Thyroid gland (tissue), 4 donors: ENCODE data around the gene PRAC1. TPM values are rescaled to one million over a fixed set of nuclear protein-coding genes. Genes with fewer than 3 reads are reported as not detected.

Experiments
- DNase-seq, 2 donors: peaks; one replicate each; pipeline ENCODE4 v3.0.0-alpha.2; 2019
- H3K27ac ChIP-seq, 3 donors: fragments of 200-600 bp; sonication (generic); 1 replicate in 2 of 3; 2 replicates in 1 of 3; pipeline ENCODE4 v1.5.1; 2016 to 2019; ENCODE audit warnings: mild to moderate bottlenecking in 1 of 3, moderate library complexity in 1 of 3
- H3K27me3 ChIP-seq: fragments of 200-600 bp; sonication (generic); one replicate; pipeline ENCODE4 v1.5.1; 2019
- H3K36me3 ChIP-seq, 2 donors: fragments of 200-600 bp; sonication (generic); one replicate each; pipeline ENCODE4 v1.5.1; 2016 to 2019
- H3K4me1 ChIP-seq, 2 donors: fragments of 200-600 bp; sonication (generic); one replicate each; pipeline ENCODE4 v1.5.1; 2017 to 2019
- H3K4me3 ChIP-seq, 3 donors: fragments of 200-600 bp; sonication (generic); replicated peaks in 1 of 3; 1 replicate in 2 of 3; 2 replicates in 1 of 3; pipeline ENCODE4 v1.5.1; 2016; ENCODE audit warnings: mild to moderate bottlenecking in 1 of 3
- H3K9me3 ChIP-seq: fragments of 200-600 bp; sonication (generic); one replicate; pipeline ENCODE4 v1.5.1; 2017
- CTCF ChIP-seq, 6 experiments: fragments of 200-600 bp in 3 of 6; fragments of 450-650 bp in 3 of 6; sonication (generic) in 3 of 6; IDR thresholded peaks; one replicate each; pipeline ENCODE4 v1.5.1; 2016 to 2019; ENCODE audit warnings: antibody characterized with exemption in 6 of 6, mild to moderate bottlenecking in 2 of 6, inconsistent platforms in 1 of 6, moderate library complexity in 1 of 6
- POLR2A ChIP-seq, 2 donors: fragments of 450-650 bp; IDR thresholded peaks; one replicate each; pipeline ENCODE4 v1.6.1; 2017; ENCODE audit warnings: antibody characterized with exemption in 2 of 2, mild to moderate bottlenecking in 2 of 2, moderate library complexity in 1 of 2
- WGBS, 2 donors: methylation state at CpG; one replicate each; pipeline ENCODE4 v1.1.5; 2017; 5-methylcytosine and 5-hydroxymethylcytosine counted together
- intact Hi-C: fragments of 100-400 bp; cut with DNase I; formaldehyde crosslinking; loops from one replicate; pipeline ENCODE4 v1.15.1; 2023
- microRNA counts, 2 donors: library from miRNA; unstranded; fragments of <30 nt; microRNA quantifications; one replicate each; lab custom pipeline; 2016 to 2017
- microRNA-seq: library from miRNA; unstranded; fragments of <30 nt; microRNA quantifications from one replicate; pipeline ENCODE4, GENCODE V29; 2016
- small RNA-seq: library from RNA; depleted of rRNA; stranded (forward); fragments of <200 nt; gene quantifications from one replicate; pipeline ENCODE3, GENCODE V24; 2016
- total RNA-seq, 4 donors: library from RNA; depleted of rRNA; stranded (reverse); fragments of >200 nt; gene quantifications; one replicate each; pipeline ENCODE4 v1.2.3, GENCODE V29; 2016

PRAC1 gene
- total RNA-seq, 4 donors from 2014 or later = not detected

DNA sequence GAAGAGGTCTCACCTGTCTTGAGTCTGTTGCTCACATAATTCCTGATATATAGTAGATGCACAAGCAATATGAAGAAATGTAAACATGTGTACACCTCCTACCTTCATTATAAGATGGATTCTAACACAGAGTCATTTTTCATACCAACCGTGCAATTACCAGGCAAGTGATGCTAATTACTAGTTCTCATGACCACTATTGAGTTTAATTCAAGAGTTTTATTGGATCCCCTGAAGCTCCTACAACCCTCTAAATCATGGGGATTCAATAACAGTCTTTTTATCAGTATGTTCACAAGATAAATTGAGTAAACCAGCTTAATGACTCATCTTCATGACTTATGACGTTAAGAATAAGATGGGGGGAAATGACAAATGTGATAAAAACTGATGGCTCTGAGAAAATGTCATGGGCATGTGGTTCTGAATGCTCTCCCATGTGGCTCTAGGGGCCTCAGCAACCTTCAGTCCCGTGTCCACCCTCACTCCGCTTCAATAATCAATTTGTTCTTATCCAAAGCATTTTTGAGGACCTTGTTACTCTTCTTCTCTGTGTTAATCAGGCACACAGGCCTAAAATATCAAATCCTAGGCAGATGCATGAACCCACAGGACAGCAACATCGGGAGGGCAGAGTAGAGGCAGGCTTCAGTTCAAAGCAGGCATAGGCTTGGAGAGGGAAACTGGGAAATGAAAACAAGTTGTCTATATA lies 42.8 kb downstream of the PRAC1 start:
- H3K9me3 ChIP-seq = no peaks in the 10 kb centered on the region
- TF ChIP-seq POLR2A (IDR thresholded peaks at IDR 0.05) (no peak), CTCF (IDR thresholded peaks at IDR 0.05) (no peak)
- peaks cover 4% of the 10 kb centered on the region for H3K27me3 ChIP-seq
- H3K36me3 ChIP-seq = no peaks in the 10 kb centered on the region
- DNase-seq = no peak
- no peak overlapping the region for H3K4me3 ChIP-seq
- no peak overlapping the region for H3K27ac ChIP-seq
- intact Hi-C loops = loop anchor here (10.0 kb wide), 2 partner anchors 105 to 205 kb away; no protein-coding TSS in a partner anchor
- H3K4me1 ChIP-seq = peaks cover 0 to 5% of the 10 kb centered on the region in 2 donors
- 87 to 89% methylated on average over 5 of the region's 5 CpGs for WGBS, 2 donors

DNA sequence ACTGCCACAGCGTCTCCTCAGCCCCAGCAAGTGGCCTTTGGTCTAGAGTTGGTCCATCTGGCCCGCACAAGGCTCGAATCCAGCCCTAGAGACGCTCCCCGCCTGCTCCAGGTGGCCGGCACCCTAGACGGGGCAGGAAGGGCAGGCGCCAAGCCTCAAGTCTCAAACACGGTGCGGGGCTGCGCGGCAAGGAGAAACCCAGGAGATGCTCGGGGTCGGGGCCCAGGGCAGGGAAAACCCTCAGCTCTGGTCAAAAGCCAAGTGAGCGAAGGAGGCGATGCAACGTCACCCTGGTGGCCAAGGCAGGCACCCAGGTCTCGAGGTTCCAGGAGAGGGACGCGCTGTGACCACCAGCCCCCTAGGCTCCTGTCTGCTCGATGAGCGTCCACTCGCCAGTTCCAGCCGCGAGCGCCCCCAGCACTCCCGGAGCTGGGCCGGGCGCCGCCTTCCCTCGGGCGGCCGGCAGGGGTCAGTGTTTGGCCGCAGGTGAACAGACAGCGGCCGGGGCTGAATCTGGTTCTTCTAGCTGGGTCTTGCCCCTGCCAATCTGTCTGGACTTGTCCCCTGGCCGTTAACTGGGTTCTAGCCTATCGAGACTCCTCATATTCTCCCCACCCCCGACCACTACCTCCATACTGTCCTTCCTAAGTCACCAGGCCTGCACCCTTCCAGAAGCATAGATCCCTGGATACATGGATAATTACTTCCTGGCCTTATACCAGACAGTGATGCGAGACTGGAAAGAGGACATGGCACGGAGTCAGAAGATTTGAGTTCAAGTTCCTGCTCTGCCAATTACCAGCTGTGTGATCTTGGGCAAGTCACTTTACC lies 44.0 kb downstream of the PRAC1 start:
- intact Hi-C loops = loop anchor here (10.0 kb wide), 2 partner anchors 106 to 206 kb away; no protein-coding TSS in a partner anchor
- no peak overlapping the region for H3K4me3 ChIP-seq
- no peaks in the 10 kb centered on the region for H3K9me3 ChIP-seq
- peak; percentile 55 to 97 (median 80) for TF ChIP-seq CTCF (IDR thresholded peaks at IDR 0.05)
- no peak for TF ChIP-seq POLR2A (IDR thresholded peaks at IDR 0.05)
- DNase-seq = peak; percentile 57 to 60
- peaks cover 4% of the 10 kb centered on the region for H3K27me3 ChIP-seq
- no peak overlapping the region for H3K27ac ChIP-seq
- 7 to 18% methylated on average over 7 to 35 of the region's 41 CpGs for WGBS, 2 donors
- H3K36me3 ChIP-seq = no peaks in the 10 kb centered on the region
- peaks cover 0 to 5% of the 10 kb centered on the region in 2 donors for H3K4me1 ChIP-seq

GRCh38 chr17:48676963-48677558 lies 45.3 kb downstream of the PRAC1 start:
- TF ChIP-seq POLR2A (IDR thresholded peaks at IDR 0.05) (no peak), CTCF (IDR thresholded peaks at IDR 0.05) (no peak)
- no peak for DNase-seq
- Histone ChIP-seq H3K4me3 (no peak overlapping the region), H3K27me3 (peaks cover 4% of the 10 kb centered on the region), H3K36me3 (no peaks in the 10 kb centered on the region), H3K9me3 (no peaks in the 10 kb centered on the region), H3K4me1 (peaks cover 0 to 5% of the 10 kb centered on the region in 2 donors), H3K27ac (no peak overlapping the region)
- intact Hi-C loops = loop anchor here (10.0 kb wide), 2 partner anchors 108 to 208 kb away; no protein-coding TSS in a partner anchor
- 78 to 80% methylated on average over 6 of the region's 6 CpGs for WGBS, 2 donors

GRCh38 chr17:48672340-48672739 lies 50.0 kb downstream of the PRAC1 start:
- no peaks in the 10 kb centered on the region for H3K36me3 ChIP-seq
- no peak for DNase-seq
- no peaks in the 10 kb centered on the region for H3K27me3 ChIP-seq
- intact Hi-C loops = loop anchor here (10.0 kb wide), 2 partner anchors 112 to 212 kb away; no protein-coding TSS in a partner anchor
- no peaks in the 10 kb centered on the region for H3K9me3 ChIP-seq
- WGBS, 2 donors = 53 to 60% methylated on average over 2 of the region's 2 CpGs
- no peak for TF ChIP-seq CTCF (IDR thresholded peaks at IDR 0.05)
- TF ChIP-seq POLR2A (IDR thresholded peaks at IDR 0.05) = no peak
- H3K4me1 ChIP-seq = no peaks in the 10 kb centered on the region
- no peak overlapping the region for H3K27ac ChIP-seq
- H3K4me3 ChIP-seq = no peak overlapping the region

MicroRNA genes within 50 kb of the gene (microRNA counts, 767-probe panel; counts per million panel counts)
- 0 counts per million in 2 donors for microRNA hsa-miR-3185 (lab: Ali Mortazavi, UCI)

Small RNAs within 50 kb of the gene (microRNA-seq; reads per million reads assigned to microRNA genes)
- gene MIR3185 = not detected

Small RNAs within 50 kb of the gene (small RNA-seq; reads per million reads assigned to genes)
- gene AC091179.2 (not detected), gene COX6B1P2 (not detected), gene MIR3185 (not detected), gene RF02132 (not detected), gene RF02133 (not detected), gene RN7SL125P (not detected)

Other genes with a start within 250 kb of the PRAC1 start
- gene HOXB1, start 191.5 kb downstream of the PRAC1 start, total RNA-seq = not detected
- gene HOXB2, start 177.4 kb downstream of the PRAC1 start, total RNA-seq = 1 to 10 TPM; 2.6 to 9.4 (median 5.2) TPM
- gene HOXB4, start 144.2 kb downstream of the PRAC1 start, total RNA-seq = 1 to 10 TPM in 1 of 4 donors, under 1 TPM in 3; 0.67 to 1.2 (median 0.80) TPM
- 1 to 10 TPM; 1.5 to 6.7 (median 4.3) TPM for gene HOXB3, start 132.3 kb downstream of the PRAC1 start, total RNA-seq
- gene HOXB5, start 128.7 kb downstream of the PRAC1 start, total RNA-seq = 1 to 10 TPM in 1 of 4 donors, under 1 TPM in 2, not detected in 1; 0.11 to 1.6 (median 0.49) TPM
- 1 to 10 TPM in 2 of 4 donors, under 1 TPM in 2; 0.54 to 4.2 (median 1.3) TPM for gene HOXB6, start 117.5 kb downstream of the PRAC1 start, total RNA-seq
- 1 to 10 TPM in 3 of 4 donors, not detected in 1; 1.0 to 2.8 (median 1.3) TPM for gene HOXB7, start 111.5 kb downstream of the PRAC1 start, total RNA-seq
- gene HOXB8, start 107.2 kb downstream of the PRAC1 start, total RNA-seq = 1 to 10 TPM in 1 of 4 donors, not detected in 3; 1.4 TPM
- not detected for gene HOXB9, start 96.2 kb downstream of the PRAC1 start, total RNA-seq
- not detected for gene PRAC2, start 667 bp upstream of the PRAC1 start, total RNA-seq
- gene HOXB13, start 6.2 kb upstream of the PRAC1 start, total RNA-seq = under 1 TPM in 1 of 4 donors, not detected in 3; 0.27 TPM
- gene TTLL6, start 94.7 kb upstream of the PRAC1 start, total RNA-seq = 1 to 10 TPM in 2 of 4 donors, under 1 TPM in 2; 0.34 to 1.2 (median 0.89) TPM
- gene CALCOCO2, start 108.5 kb upstream of the PRAC1 start, total RNA-seq = 100 to 1,000 TPM; 111 to 163 (median 139) TPM
- 100 to 1,000 TPM in 2 of 4 donors, 10 to 100 TPM in 2; 48.6 to 317 (median 133) TPM for gene ATP5MC1, start 170.3 kb upstream of the PRAC1 start, total RNA-seq
- gene UBE2Z, start 185.9 kb upstream of the PRAC1 start, total RNA-seq = 100 to 1,000 TPM in 2 of 4 donors, 10 to 100 TPM in 2; 80.9 to 103 (median 99.0) TPM
- gene SNF8, start 222.3 kb upstream of the PRAC1 start, total RNA-seq = 100 to 1,000 TPM in 1 of 4 donors, 10 to 100 TPM in 3; 64.9 to 150 (median 96.5) TPM
- not detected for gene GIP, start 246.1 kb upstream of the PRAC1 start, total RNA-seq